Sciatic nerve (tissue), 2 donors: ENCODE results near the gene SPNS3. TPM values are rescaled to one million over a fixed set of nuclear protein-coding genes. Genes with fewer than 3 reads are reported as not detected.

Experiments
- ATAC-seq: fragments of 200-7000 bp; cut with Tn5 transposase; one replicate; pipeline ENCODE4 v1.9.1; 2020; ENCODE audit warnings: mild to moderate bottlenecking, moderate library complexity
- DNase-seq: peaks from one replicate; pipeline ENCODE4 v3.0.0-alpha.2; 2020; ENCODE audit warnings: low spot score
- intact Hi-C: fragments of 100-400 bp; cut with DNase I; formaldehyde crosslinking; loops from one replicate; pipeline ENCODE4 v1.14.2; 2022
- total RNA-seq: library from RNA; stranded (reverse); fragmentation: NEBNext Ultra II Directional; extraction: Animal tissue kit (Norgen Biotek cat#: 25700); gene quantifications from one replicate; pipeline ENCODE4 v1.2.1, GENCODE V29; 2021
- donor health status: DM: no; HTN: no; CAD: no.
- donor health status: DM: no; HTN: no; CAD: no.

SPNS3 gene
- total RNA-seq, 1 donor from 2014 or later: 2.0 TPM

- intact Hi-C loops: no loop called here
- DNase-seq (no peak), ATAC-seq (no peak)
These were observed 48.7 kb downstream of the SPNS3 start for GRCh38 chr17:4482338-4483011.

- DNase-seq (no peak), ATAC-seq (no peak)
- intact Hi-C loops: no loop called here
These were observed 49.5 kb downstream of the SPNS3 start for GRCh38 chr17:4483012-4483840.

DNA sequence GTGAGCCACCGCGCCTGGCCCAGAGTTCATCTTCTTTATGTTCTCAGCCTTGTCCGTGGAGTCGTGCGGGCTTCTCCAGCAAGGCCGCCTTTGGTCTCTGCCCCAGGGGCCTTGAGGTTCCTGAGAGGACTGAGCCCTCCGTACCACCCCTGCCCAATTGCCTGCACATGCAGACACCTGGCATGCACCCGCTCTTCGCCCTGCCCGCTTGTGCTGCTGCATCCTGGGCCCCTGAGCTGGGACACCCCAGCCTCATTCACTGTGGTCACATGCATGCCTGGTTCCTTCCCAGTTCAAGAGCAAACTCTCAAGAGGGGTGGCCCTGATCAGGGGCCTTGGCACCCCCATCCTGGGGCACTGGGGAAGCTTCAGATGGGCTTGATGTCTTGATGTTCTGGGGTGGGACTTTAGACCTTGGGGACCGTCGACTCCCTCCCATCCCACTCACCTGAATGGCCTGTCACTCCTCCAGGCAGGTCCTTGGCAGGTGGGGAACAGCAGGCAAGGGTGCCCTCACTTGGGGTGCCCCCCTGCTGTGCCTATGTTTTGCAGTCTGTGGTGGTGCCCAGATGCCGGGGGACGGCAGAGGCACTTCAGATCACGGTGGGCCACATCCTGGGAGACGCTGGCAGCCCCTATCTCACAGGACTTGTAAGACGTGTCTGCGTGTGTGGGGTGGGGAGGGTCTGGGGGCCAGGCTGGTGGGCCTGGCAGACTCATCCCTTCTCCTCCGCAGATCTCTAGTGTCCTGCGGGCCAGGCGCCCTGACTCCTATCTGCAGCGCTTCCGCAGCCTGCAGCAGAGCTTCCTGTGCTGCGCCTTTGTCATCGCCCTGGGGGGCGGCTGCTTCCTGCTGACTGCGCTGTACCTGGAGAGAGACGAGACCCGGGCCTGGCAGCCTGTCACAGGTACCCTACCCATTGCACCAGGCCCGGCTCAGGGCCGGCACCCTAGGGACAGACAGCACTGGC, 52.2 kb downstream of the SPNS3 start:
- no peak for ATAC-seq
- intact Hi-C loops: no loop called here
- no peak for DNase-seq

GRCh38 chr17:4487296-4487695, 53.6 kb downstream of the SPNS3 start:
- ATAC-seq (no peak), DNase-seq (no peak)
- intact Hi-C loops: no loop called here

GRCh38 chr17:4487820-4488716, 54.3 kb downstream of the SPNS3 start:
- intact Hi-C loops: no loop called here
- DNase-seq: no peak
- no peak for ATAC-seq

GRCh38 chr17:4488989-4489595, 55.4 kb downstream of the SPNS3 start:
- ATAC-seq: no peak
- no peak for DNase-seq
- intact Hi-C loops: no loop called here

DNA sequence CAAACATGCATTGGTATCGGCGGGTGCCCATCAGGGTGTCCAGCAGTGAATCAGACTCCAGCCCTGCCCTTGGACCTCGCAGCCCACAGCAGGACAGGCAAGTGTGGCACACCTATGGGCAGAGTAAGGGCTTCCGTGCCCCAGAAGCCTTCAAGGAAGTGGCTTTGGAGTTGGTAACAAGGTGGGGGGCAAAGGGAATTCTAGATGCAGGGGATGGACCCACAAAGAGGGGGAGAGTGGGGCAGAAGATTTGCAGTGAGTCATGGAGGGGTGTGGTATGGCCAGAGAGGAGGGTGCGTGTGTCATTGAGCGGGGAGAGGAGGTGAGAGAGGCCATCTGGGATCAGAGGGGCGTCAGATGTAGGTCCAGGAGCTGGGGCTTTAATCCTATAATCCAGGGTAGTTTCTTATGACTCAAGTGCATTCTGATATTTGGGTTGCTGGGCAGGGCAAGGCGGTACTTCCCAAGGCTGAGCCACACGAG, 56.4 kb downstream of the SPNS3 start:
- intact Hi-C loops: no loop called here

GRCh38 chr17:4490637-4491061, 56.9 kb downstream of the SPNS3 start:
- ATAC-seq: no peak
- intact Hi-C loops: no loop called here

More for the DNA sequence above, 56.4 kb downstream of the SPNS3 start:
- ATAC-seq (no peak), DNase-seq (no peak)

GRCh38 chr17:4492721-4493561, 59.2 kb downstream of the SPNS3 start:
- peak; percentile 73 for DNase-seq
- ATAC-seq: peak; percentile 56
- intact Hi-C loops: no loop called here

More at GRCh38 chr17:4490637-4491061, 56.9 kb downstream of the SPNS3 start:
- no peak for DNase-seq

DNA sequence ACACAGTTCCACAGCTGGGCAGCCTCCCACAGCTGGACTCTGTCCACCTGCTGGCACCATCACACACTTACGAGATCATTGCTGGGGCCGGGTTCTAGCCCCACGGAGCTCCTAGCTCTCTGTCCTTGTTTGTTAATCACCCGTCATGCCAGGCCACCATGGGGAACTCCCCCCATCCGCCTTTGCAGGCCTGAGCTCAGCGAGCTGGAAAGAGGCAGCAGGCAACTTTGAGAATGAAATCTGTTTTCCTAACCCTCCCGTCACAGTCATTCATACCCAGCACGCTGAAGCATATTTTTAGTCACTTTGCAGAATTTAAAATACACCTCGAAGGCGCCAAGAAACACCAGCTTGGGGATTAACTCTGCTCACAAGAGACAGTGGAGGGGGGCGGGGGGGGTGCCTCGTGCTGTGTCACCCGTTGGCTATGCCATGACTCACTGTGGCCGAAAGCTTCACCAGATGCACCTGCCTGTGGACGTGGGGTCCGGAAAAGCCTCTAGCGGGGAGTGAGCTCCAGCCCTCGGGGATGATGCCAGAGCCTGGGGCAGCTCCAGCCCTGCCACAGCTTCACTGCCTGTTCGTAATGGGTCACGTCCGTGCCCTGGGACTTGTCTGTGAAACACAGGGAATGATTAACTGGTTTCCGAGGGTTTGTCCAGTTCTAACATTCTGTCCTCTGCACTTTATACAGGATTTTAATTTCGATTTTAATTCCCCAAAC, 63.5 kb downstream of the SPNS3 start:
- no peak for DNase-seq
- intact Hi-C loops: no loop called here
- no peak for ATAC-seq

- intact Hi-C loops: no loop called here
- ATAC-seq (peak; percentile 84), DNase-seq (peak; percentile 69)
These were observed 65.0 kb downstream of the SPNS3 start, which contains the start of gene SPNS2 for GRCh38 chr17:4498461-4499397. TSS of gene SPNS2 (plus strand) at chr17:4498881. CDS start at chr17:4499048, 167 bp downstream.

DNA sequence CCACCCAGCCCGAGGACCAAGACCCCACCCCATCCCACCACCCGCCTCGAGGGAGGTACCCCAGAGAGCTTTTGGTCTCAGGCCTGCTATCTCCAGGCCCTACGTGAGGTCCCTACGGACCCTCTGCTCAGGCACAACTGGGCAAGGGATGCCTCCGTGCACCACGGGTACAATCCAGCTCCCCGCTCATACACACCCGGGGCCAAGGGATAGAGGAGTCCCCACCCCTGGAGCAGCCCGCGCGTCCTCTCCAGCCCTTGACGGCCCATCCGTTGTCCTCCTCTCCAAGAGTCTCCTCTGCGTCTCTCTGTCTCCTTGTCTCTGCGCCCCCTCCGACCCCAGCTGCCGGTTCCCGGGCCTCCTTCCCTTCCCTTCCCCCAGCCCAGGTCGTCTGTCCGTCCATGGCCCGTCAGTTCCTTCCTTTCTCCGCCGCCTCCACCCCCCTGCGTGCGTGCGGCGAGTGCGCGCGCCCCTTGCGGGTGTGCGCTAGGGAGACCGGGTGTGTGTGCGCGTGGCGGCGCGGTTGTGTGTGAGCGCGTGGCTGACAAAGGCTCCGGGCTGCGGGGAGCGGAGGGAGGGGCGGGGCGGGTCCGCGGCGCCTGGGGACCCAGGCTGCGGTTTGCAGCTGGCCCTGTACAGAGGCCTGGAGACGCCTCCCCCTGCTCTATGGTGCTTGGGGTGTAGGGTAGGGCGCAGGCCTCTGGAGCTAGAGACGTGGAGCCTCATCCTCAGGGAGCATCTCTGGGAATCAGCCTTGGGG, 65.9 kb downstream of the SPNS3 start:
- intact Hi-C loops: no loop called here
- peak; percentile 47 for DNase-seq
- ATAC-seq: peak; percentile 11

- intact Hi-C loops: no loop called here
- DNase-seq (no peak), ATAC-seq (no peak)
These were observed 66.4 kb downstream of the SPNS3 start for GRCh38 chr17:4500191-4500571.

DNA sequence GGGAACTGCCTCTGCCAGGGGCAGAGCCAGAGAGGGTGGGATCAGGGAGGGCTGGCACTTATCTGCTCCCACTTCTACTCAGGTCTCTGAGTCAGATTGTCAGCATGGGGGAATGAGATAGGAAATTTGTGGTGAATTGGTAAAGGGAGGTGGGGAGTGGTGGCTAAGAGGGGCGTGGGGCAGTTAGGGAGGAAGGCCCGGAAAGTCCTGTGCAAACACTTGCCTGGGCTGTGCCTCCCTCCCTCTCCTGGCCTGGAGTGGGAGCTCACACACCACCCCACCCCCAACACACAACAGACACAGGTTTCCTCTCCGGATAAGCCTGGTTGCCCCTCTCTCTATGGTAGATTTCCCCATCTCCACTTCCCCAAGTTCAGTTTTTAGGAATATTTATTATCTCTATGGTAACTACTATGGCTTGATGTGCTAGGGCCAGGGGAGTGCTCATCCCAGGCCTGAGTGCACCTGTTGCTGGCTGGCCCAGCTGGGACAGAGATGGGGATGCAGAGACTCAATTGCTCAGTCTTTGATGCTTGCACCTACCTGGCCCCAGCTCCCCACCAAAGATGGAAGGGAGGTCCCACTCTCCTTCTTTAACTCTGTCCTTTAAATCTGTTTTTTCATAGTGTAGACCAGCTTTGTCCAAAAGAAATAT, 67.7 kb downstream of the SPNS3 start:
- no peak for ATAC-seq
- intact Hi-C loops: no loop called here
- no peak for DNase-seq
